ENCODE results near the gene LEFTY2.
"Not testable (repeated sequence)": the region's sequence is repeated elsewhere in the genome, so short reads cannot be mapped to it uniquely, and the experiment has no call there.

LEFTY2 gene

DNA sequence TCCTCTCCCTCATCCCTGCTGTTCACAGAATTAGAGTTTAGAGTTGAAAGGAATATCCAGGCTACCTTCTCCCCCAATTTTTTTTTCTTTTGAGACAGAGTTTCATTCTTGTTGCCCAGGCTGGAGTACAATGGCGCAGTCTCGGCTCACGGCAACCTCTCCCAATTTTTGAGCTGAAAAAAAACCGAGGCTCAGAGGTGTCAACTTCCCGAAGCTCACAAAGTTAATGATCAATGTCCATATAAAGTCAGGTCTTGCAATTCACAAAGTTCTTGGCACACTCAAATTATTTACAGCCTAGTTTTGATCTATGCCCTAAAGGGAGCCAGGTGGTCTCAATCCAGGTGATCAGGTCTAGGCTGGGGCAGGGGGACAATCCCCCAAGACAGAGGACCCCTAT lies 51.3 kb downstream of the LEFTY2 start:
- intact Hi-C loops (cut with DNase I): no loop called here

DNA sequence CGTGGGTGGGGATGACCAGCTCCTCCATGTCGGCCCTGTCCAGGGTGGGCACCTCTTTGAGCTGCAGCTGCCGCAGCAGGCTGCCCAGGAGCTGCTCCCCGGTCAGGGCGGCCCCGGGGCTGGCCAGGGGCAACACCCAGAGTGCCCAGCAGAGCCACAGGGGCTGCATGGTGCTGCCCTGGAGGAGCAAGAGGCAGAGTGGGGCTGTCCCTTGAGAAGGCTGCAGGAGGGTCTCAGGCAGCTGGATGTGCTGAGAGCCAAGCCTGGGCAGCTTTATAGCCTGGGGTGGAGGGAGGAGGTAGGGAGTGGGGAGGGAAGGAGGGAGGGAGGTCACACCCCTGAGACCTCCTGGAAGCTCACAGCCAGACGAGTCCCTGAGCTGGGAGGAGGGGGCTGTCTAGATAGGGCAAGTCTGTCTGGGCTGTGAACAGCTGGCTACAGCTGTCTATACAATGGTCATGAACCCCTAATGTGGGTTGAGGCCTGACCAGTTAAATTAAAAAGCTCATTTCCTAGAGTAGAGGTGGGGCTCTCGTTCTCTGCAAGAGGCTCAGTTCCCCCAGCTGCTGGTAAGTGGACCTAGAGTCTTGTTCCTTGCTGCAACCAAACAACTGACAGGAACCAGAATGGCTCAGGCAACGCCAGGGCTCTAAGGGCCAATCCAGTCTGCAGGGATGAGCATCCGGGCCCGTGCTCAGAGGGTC lies 52.0 kb downstream of the LEFTY2 start, which contains the start of gene LEFTY1:
TSS of gene LEFTY1 (minus strand) at position 249 of the 704 bp plus-strand sequence. CDS start at position 169, 80 bp downstream.
- DNase-seq: no peak
- intact Hi-C loops (cut with DNase I): no loop called here

More for the DNA sequence above, 51.3 kb downstream of the LEFTY2 start:
- no peak for DNase-seq

DNA sequence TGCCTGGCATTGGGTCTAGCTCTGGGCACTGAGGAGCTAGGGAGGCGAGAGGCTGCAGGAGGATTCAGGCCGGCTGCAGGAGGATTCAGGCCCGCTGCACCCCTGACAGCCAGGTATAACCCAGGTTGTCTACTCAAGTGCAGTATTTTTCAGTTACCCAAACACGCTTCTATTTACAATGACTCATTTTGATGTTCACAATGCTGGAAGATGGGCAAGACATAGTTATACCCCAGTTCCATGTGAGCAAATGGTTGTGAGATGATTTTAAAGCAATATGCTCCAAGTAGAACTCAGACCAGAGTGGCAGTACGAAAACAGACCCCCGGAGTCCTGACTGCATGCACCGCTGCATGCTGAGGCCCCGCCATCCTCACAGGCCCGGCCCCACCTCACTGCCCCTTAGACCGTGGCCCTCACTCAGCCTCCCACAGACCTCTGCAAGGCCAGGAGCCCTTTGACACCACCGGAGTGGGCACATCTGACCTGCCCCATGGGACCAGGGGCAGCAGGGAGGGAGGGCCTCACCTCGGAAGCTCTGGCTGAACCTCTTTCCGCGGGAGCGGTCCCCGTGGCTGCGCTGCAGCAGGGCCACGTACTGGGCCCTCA lies 52.6 kb downstream of the LEFTY2 start:
- intact Hi-C loops (cut with DNase I): no loop called here
- no peak for DNase-seq

- intact Hi-C loops (cut with DNase I); DNase-seq: not testable (repeated sequence)
Measured at GRCh38 chr1:225887554-225888288, 53.3 kb downstream of the LEFTY2 start.

DNA sequence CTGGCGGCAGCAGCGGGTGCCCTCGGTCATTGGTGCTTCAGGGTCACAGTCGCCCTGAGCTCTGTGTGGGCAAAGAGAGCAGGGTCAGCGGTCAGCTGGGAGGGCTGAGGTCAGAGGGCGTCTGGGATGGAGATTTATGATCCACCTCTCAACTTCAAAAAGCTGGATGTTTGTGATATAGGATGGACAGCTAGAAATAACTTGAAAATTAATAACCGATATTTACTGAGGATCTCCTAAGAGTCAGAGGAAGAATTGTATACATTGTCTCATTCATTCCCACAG lies 54.0 kb downstream of the LEFTY2 start:
- intact Hi-C loops (cut with DNase I): no loop called here

More for the DNA sequence above, 54.0 kb downstream of the LEFTY2 start:
- DNase-seq: no peak
